22Rv1 (cell line): ENCODE data around the gene CDCA8.

Experiments used
- H3K27ac ChIP-seq: fragments of 450-650 bp; 2 replicates; pipeline ENCODE4 v1.5.1; 2017
- ZFX ChIP-seq: fragments of 450-650 bp; IDR thresholded peaks from 2 replicates; pipeline ENCODE4 v1.6.1; 2017; ENCODE audit warnings: antibody characterized with exemption, borderline replicate concordance
- TF ChIP-seq, protein P1 (sequence below): fragments of 450-650 bp; IDR thresholded peaks from 2 replicates; pipeline ENCODE4 v1.5.1; 2017; ENCODE audit warnings: mild to moderate bottlenecking

Gene CDCA8

GRCh38 chr1:37697737-37698136, 5.4 kb downstream of the CDCA8 start:
- no peak overlapping the region for H3K27ac ChIP-seq
- TF ChIP-seq, protein P1, sequence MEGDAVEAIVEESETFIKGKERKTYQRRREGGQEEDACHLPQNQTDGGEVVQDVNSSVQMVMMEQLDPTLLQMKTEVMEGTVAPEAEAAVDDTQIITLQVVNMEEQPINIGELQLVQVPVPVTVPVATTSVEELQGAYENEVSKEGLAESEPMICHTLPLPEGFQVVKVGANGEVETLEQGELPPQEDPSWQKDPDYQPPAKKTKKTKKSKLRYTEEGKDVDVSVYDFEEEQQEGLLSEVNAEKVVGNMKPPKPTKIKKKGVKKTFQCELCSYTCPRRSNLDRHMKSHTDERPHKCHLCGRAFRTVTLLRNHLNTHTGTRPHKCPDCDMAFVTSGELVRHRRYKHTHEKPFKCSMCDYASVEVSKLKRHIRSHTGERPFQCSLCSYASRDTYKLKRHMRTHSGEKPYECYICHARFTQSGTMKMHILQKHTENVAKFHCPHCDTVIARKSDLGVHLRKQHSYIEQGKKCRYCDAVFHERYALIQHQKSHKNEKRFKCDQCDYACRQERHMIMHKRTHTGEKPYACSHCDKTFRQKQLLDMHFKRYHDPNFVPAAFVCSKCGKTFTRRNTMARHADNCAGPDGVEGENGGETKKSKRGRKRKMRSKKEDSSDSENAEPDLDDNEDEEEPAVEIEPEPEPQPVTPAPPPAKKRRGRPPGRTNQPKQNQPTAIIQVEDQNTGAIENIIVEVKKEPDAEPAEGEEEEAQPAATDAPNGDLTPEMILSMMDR = no peak
- TF ChIP-seq ZFX = no peak

- no peak overlapping the region for H3K27ac ChIP-seq
- TF ChIP-seq ZFX = no peak
- TF ChIP-seq, protein P1 = no peak
Measured at GRCh38 chr1:37699147-37699546, 6.8 kb downstream of the CDCA8 start.

DNA sequence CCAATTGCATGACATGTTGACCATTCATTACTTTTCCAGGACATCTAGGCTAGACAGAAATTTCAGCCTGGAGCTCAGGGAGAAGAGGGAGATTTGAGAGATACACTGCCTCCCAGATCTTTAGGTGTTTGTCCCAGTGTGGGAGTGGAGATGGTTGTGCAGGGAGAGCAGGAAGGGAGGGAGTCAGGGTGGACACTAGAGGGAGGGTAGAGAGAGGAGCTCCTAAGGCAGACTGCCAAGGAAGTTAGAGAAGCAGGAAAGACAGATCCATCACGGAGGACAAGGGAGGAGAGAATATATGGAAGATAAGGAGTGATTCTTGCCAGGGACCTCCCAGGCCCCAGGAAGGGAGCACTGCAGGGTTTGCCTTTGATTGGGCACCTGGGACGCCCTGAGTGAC, 8.7 kb downstream of the CDCA8 start:
- no peak overlapping the region for H3K27ac ChIP-seq
- TF ChIP-seq, protein P1 = no peak
- no peak for TF ChIP-seq ZFX

DNA sequence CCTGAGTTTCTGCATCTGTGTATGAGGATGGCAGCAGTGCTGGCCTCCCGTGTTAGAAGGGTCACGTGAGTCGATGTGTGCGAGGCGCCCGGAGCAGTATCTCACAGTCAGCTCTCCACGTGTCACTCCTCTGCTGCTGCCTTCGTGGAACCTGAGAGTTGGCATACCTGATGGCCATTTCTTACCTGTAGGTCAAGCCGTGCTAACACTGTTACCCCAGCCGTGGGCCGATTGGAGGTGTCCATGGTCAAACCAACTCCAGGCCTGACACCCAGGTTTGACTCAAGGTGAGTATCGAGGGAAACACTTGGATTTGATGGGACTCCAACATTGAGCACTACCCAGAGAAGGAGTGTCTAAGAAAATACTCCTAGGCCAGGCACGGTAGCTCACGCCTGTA, 10.7 kb downstream of the CDCA8 start:
- no peak for TF ChIP-seq ZFX
- TF ChIP-seq, protein P1 = no peak
- H3K27ac ChIP-seq = no peak overlapping the region

DNA sequence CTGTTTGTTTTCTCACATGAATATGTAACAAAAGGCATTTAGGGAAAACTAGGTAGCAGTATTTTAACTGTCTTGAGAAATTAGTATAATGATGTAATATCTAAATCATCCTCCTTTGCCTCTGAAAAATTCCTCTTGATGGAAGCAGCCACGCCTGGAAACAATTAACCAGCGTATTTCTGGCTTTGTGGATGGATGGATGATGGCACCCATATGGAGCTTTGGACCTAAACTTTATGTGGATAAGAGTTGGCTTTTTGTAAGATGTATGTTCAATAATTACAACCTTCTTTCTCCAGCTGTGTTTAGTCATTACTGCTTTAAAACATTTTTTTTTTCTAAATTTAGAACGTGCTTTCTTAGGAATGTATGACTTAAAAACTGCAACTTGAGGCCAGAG, 12.7 kb downstream of the CDCA8 start:
- no peak overlapping the region for H3K27ac ChIP-seq
- TF ChIP-seq ZFX = no peak
- TF ChIP-seq, protein P1 = no peak

- TF ChIP-seq, protein P1 = no peak
- no peak for TF ChIP-seq ZFX
- H3K27ac ChIP-seq = no peak overlapping the region
Measured at GRCh38 chr1:37705399-37705798, 13.1 kb downstream of the CDCA8 start.

DNA sequence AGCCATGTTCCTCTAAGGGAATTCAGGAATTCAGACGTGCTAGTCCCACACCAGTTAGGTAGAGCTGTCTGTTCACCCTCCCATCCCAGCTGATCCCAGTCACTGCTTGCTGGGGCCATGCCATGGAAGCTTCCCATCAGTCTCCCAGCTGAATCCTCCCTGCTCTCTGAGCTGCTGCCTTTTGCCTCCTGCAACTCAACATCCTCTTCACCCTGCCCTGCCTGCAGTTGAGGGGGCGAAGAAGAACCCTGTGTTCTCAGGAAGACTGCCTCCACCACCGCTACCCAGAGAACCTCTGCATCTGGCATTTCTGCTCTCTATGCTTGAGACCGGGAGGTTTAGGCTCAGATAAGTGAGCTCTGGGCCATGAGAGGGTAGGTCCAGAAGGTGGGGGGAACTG, 16.2 kb downstream of the CDCA8 start:
- no peak for TF ChIP-seq ZFX
- TF ChIP-seq, protein P1 = no peak
- no peak overlapping the region for H3K27ac ChIP-seq
